SKM-1 (cell line): ENCODE data around the gene FIGNL2.
"Not testable (repeated sequence)": the region's sequence is repeated elsewhere in the genome, so short reads cannot be mapped to it uniquely, and the experiment has no call there.

ENCODE experiments used
- DNase-seq: peaks from one replicate; lab custom pipeline; 2025; ENCODE audit not compliant: unreplicated experiment; lab: John Stamatoyannopoulos, UW

Gene FIGNL2

DNA sequence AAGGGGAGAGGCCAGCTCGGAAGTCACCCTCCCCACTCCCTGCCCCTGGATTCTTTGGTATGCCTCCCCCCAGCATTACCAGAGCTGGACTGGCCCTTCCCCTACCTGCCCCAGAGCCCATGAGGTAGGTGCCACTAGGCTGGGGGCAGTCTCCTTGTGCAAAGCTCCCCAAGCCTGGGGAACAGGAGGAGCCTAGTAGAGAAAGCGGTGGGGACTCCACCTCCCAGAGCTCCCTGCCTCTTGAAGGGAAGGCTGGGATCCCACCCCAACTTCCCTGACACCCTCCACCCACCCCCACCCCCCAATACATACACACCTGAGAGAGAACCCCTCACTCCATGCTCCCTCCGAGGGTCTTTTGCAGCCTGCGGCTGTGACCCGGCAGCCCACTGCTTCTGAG, 30.4 kb downstream of the FIGNL2 start:
- no peak for DNase-seq

DNA sequence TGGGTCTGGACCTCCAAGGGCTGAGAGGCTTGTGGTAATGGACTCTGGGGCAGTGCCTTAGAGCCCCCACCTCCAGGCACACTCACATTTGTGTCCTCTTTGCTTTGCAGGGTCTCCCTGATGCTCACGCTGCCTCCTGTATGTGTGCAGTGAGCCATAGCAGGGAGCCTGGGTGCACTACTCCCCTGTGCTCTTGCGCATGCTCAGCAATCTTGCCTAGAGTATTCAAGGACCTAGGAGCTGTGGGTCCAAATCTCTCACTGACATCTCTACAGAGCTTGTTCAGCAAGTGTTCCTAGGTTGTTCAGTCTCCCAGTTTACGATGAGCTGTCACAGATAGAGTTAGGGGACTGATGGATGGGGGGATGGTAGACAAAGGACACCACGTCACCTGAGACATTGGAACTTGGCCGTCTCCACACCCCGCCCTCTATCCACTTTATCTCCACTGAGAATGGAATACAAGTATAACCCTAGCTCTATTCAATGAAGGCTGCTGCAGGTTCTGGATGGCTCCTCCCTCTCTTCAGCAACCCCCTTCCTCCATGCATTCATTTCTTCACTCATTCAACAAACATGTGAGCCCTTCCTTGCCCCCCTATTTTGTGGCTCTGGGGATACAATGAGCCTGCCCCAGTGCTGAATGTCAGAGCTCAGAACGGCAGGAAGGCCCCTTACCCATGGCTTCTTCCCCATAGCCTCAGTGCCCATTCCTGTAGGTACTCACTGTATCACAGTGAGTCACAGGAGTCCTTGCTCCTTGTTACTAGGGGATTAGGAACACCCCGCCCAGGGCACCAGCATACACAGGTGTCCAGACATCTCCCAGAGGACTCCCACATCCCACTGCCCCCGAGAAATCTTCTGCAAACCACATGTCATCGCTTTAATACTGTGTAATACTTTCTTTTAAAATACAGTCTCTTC, 31.2 kb downstream of the FIGNL2 start:
- no peak for DNase-seq

DNA sequence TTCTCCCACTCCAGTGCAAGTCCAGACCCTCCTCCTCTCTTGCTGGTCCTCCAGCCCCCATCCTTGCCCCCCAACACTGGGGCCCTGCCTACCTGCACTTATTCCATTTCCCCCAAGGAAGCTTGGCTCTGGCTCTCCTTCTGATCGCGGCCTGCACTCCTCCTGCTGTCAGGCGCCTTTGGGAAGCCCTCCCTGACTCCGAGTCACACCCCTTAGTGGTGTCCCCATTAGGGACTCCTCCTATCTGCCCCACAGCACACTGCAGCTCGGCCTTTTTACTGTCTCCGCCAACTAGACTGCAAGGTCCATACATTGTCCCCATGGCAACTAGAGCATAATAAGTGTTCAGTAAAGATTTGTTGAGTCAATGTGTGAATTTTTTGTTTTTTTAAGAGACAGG, 32.9 kb downstream of the FIGNL2 start:
- DNase-seq = no peak

DNA sequence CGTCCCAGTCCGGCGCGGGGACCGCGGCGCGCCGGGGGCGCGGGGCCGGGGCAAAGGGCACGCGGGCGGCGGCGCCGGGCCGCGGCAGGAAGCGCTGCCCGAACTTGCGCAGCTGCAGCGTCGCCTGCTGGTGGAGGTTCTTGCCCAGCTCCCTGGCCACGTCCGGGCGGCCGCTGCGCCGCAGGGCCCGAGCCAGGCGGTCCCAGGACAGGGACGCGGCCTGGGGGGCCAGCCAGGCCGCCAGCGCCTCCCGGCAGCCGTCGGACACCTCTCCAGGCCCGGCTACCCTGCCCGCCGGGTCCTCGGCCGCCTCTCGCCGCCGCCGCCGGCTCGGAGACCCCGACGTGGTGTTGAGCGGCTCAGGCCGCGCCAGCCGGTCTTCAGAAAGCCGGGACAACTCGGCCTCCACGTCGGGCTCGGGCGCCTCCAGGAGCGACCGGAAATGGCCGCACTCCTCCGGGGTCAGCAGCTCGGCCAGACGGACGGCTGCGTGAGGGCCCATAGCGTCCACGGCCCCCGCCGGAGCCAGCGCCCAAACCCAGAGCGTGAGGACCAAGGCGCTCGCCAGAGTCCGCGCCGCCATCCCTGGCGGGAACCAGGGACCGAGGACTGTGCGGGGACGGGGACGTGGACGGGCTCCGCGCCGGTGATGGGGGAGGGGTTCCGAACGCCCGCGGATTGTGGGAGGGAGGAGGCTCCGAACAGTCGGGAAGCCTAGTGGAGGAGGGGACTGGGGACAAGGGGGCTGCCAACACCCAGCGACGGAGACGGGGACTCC, 34.0 kb downstream of the FIGNL2 start:
- peak; percentile 40 for DNase-seq

DNA sequence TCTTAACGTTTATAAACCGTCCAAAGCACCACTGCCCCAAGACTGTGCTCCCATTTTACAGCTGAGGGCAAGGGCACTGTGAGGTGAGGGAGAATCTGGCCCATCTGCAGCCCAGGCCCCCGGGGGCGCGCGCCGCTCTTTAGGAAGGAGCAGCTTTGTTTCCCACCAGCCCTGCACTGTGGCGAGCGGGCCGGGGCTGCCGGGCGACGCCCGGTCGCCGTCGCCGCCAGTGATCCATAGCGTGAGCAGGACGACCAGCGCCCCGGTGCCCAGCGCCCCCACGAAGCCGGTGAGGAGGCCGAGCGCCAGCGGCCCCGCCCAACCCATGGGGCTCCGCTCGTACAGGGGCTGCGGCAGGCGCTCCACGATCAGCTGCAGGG, 34.6 kb downstream of the FIGNL2 start:
- DNase-seq = no peak

DNA sequence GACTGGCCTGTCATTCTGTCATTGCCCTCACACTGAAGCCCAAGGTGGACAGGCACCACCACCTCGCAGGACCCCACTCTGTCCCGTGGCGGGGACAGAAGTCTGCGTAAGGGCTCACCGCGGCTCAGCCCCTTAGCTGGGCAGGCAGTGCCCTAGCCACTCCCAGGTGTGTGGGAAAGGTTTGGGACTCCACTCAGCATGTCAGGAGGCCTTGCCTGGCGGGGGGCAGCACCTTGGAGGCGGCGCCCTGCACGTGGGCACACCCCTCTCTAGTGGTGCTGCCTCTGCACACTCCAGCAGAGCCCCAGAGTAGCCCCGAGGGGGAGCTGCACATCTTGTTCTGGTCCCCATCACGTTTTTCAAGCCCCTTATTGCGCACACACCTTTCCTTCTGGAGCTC, 35.6 kb downstream of the FIGNL2 start:
- DNase-seq = no peak

DNA sequence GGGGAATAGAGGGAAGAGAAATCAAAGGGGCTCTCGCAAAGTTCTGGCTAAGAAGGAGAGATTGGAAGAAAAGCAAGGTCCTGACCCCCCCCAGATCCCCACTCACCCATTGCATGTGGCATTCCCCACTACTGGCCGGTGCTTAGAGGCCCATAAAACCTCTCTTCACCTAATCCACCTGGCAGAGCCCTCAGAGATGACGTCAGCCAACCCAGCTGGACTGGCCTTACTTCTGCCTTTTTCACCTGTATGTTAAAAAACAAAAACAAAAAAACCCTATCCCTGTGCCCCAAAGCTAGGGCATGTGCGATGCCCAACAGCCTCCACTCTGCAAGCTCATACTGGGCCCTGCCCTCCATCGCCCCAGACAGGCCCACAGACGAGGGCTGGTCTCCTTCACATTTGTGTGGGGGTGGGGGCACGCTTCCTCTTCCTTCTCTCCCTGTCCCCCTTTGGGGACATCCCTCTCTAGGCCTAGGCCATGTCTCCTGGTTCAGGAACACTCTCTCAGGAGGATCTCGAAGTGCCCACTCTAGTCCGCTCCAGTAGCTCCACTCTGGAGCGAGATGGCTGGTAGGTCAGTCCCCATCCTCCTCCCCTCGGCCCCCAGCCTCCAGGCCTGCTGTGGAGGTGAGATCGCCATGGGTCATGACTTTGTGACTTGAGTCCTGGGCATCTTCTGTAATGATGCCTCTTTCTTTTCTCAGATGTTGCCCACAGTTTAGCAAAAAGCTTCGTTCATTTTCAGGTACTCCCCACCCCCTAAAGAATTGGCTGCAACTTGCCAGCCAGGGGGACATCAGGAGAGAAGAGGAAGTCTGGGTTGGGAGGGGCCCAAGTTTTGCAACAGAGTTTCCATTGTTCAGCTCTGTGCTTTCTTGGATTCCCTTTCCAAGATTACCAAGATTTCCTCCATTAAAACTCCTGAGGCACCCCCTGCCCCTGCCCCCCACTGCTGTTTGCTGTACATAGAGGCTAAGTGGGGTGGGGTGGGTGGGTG, 37.0 kb downstream of the FIGNL2 start:
- DNase-seq = no peak

DNA sequence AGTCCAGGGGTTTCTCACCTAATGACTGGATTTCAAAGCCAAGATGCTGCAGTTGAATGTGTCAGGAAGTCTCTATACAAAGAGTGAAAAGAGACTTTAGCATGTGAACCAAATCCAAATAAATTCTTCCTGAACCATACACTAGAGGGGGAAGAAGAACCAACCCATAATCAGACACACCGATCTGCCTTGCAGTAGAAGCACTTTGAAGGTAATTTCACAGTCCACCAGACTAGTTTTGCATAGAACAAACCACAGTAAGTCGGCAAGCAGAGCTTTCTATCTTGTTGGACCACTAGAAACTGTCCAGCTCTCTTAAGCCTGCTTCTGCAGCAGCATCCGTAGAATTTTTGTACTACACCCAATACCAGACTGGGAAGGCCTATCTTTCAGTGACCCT, 39.3 kb downstream of the FIGNL2 start:
- DNase-seq = no peak

DNA sequence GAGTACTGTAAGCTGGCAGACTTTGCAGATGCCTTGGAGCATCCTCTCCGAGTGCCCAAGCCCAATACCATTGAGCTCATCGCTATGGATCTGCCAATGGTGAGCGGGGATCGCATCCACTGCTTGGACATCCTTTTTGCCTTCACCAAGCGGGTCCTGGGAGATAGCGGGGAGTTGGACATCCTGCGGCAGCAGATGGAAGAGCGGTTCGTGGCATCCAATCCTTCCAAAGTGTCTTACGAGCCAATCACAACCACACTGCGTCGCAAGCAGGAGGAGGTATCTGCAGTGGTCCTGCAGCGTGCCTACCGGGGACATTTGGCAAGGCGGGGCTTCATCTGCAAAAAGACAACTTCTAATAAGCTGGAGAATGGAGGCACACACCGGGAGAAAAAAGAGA, 41.6 kb downstream of the FIGNL2 start:
- DNase-seq = no peak

DNA sequence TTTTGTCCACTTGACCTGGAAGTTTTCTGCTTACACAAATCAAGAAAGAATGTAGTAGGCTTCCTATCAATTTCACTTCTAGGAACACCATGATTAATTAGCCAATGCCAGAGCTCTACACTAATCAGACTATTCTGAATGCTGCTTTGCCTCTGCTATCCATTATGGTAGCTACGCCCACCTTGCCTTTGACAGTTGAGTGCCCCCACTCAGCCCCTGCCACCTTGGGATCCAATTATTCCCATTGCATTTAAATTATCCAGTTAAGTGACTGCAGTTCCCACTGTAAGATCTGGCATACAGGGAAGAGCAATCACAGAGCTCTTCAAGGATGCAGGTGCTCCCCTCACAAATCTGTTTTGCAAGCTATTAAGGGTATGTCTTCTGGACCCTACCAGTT, 47.5 kb downstream of the FIGNL2 start:
- DNase-seq = no peak

DNA sequence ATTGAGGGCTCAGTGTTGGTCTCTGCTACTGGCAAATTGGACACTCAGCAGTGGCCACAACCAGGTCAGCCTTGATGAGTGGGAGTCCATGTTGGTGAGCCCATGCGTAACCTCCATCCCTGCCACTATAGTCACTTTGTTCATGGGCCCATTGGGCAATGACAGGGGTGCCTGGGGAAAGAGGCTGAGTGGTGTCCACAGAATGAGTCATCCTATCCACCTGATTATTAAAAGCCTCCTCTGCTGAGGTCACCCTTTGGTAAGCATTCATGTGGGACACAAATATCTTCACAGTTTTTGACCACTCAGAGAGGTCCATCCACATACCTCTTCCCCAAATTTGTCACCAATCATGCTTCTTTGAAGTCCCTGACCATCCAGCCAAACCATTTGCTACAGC, 50.0 kb downstream of the FIGNL2 start:
- no peak for DNase-seq

DNA sequence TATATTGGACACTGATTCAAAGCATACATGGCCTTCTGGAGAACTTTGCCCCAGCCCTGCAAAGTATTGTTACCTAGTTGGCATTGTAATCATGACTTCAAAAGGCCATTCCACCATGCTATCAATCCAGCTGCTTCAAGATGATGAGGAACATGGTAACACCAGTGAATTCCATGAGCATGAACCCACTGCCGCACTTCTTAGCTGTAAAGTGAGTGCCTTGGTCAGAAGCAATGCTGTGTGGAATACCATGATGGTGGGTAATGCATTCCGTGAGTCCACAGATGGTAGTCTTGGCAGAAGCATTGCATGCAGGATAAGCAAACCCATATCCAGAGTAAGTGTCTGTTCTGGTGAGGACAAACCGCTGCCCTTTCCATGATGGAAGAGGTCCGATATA, 50.5 kb downstream of the FIGNL2 start:
- DNase-seq = not testable (repeated sequence)

DNA sequence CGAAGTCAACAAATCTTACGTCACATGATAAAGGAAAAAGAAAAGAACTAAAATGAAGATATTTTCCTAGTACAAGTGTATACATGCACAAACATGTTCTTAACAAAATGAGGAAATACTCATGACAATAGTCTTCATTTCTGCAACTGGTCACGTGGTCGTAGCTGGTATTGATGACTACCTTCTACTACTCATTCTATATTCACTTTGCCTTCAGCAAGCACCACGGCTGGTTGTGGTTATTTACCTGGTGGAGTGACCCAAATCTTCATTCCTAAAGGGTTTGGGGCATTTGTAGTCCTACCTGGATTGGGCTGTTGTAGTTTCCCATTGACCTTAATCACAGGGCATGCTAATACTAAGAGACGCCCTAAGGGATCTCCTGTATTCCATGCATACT, 51.2 kb downstream of the FIGNL2 start:
- no peak for DNase-seq

DNA sequence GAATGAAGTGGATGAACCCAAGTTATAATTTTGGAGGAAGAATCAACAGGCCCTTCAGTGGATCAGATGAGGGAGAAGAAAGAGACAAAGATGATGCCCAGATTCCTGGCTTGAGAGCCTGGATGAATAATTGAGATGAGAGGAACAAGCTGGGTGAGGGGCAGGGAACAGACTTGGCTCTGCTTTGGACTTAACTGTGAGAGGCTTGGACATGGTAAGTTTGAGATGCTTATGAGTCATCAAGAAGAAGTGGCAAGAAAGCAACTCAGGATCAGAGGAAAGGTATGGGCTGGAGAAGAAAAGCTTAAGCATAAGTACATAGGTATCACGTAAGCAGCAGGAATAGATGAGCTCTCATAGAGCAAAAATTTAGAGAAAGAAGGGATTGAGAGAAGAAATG, 55.3 kb downstream of the FIGNL2 start:
- no peak for DNase-seq

DNA sequence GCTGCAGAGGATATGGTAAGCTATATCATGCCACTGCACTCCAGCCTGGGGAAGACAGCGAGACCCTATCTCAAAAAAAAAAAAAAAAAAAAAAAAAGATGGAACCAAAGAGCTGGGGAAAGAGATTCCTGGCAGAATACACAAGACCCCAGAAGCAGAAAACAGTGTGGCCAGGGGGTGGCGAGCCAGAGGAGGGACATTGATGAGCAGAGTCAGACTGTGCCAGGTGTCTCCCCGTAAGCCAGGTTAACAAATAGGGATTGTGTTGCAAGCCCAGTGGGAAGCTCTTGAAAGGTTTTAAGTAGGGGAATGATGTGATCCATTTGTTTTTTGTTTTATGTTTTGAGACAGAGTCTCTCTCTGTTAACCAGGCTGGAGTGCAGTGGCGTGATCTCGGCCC, 56.1 kb downstream of the FIGNL2 start:
- no peak for DNase-seq

DNA sequence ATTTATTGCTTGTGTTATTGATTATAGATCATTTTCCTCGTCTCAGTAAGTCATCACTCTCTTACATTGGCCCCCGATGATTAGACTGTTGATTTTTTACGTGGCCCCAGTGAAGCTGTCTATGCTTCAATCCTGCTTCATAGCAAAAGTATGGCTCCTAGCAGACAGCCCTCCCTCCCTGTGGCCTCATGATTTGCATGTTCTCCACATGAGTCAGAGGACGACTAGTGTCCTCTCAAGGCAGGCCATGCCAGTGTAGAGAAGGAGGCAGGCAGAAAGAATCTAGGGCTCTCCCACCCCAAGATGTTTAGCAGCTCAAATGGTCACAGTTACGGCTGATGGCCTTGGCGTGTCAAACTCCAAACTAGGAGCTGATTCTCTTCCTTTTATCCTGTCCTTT, 59.6 kb downstream of the FIGNL2 start:
- no peak for DNase-seq

DNA sequence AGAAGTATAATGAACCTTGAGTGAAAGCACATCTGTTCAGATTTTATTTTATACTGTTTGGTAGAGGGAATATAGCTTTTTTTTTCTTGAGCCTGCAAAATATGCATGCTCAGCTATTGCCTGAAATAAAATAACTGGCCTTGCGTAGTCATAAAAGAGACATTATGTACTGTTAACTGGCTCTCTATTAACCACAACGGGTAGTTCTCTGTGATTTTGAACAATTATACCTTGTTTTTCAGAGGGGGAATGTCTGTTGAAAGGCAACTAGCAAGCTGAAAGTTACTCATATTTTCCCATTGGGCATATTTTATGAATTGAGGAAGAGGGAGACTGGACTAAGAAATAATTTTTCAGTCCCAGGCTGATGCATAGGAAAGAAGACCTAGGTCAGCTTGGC, 62.6 kb downstream of the FIGNL2 start:
- DNase-seq = no peak

DNA sequence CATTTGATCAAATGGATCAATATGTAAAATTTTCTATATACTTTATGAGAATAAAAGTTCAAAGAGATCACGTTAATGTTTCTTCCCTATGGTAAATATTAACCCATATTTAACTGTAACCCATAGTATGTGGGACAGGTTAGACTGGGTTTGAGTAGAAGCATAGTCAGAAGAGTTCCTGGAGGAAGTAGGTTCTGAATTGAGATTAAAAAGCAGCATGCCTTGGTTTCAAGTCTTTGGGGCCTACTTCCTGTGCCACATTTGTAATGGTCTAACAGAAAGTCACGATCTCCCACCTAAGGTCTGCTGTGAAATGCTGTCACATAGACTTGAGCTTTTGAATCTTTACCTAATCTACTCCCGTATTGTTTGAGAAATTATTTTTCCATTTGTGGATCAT, 63.8 kb downstream of the FIGNL2 start:
- DNase-seq = no peak

DNA sequence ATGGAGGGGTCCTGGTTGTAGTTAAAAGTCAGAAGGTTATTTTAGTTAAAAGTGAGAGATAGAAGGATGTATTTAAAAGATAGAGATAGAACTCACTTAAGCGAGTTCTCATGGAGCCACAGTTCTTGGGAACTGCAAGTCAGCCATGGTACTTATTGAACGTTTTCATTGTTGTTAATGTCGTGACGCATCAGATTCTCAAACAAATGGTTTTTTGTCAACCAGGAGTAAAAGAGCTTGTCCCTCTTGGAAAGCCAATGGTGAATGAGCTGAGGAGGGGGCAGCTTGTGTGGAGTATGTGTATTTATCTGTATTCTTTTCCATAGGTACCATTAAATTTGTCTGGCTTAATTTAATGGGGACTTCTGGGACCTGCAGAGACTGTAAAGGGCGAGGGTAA, 68.6 kb downstream of the FIGNL2 start:
- DNase-seq = no peak

DNA sequence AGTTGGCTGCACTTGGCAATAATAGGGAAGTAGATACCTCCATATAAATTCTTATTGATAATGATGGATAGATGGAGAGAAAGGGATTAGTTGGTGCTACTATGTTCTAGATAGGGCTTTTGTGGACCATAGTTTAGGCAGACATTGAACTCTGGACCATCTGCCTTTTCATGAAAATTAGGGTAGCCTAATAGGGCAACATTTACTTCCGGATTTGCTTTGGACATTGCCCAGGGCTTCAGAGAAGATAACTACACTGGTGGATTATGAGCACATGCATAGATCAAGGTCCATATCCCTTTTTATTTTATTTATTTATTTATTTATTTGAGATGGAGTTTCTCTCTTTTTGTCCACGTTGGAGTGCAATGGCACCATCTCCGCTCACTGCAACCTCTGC, 70.5 kb downstream of the FIGNL2 start:
- no peak for DNase-seq

DNA sequence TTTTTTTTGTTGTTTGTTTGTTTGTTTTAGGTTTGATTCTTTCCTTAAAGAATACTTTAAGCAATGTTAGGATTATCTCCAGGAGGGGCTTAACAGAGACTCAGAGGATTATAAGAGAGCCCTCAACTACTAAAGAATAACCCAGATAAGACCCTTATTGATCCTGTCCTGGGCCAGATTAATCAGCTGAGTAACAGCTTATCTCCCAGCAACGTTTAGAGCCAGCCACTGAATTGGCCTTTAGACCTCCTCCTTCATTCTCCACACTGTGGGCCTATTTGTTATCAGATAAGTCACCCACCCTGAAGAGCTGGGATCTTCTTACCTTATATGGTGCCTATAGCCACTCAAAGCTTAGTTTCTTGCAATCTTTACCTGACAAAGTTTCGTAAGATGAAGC, 71.1 kb downstream of the FIGNL2 start:
- no peak for DNase-seq
